Skeletal muscle tissue (tissue), 4 donors: ENCODE results near the gene PLEKHM2. TPM values are rescaled to one million over a fixed set of nuclear protein-coding genes. Genes with fewer than 3 reads are reported as not detected.
A peak's percentile ranks its signal among the peaks of the same experiment; 100 is the strongest.

Experiments used
- H3K27ac ChIP-seq: one replicate; pipeline ENCODE4 v1.7.0; 2013; ENCODE audit warnings: mild to moderate bottlenecking, low read depth, low read length, inconsistent platforms
- H3K27me3 ChIP-seq, 3 donors: one replicate each; pipeline ENCODE4 v1.7.0; 2013; ENCODE audit warnings: low read length in 3 of 3; ENCODE audit not compliant: control insufficient read depth in 3 of 3, insufficient read depth in 3 of 3
- H3K36me3 ChIP-seq, 3 donors: one replicate each; pipeline ENCODE4 v1.7.0; 2013; ENCODE audit warnings: low read length in 3 of 3; ENCODE audit not compliant: control insufficient read depth in 3 of 3, insufficient read depth in 3 of 3
- H3K4me1 ChIP-seq, 3 donors: one replicate each; pipeline ENCODE4 v1.7.0; 2013; ENCODE audit warnings: low read length in 3 of 3, mild to moderate bottlenecking in 3 of 3; ENCODE audit not compliant: control insufficient read depth in 3 of 3, insufficient read depth in 3 of 3
- H3K4me3 ChIP-seq, 3 donors: one replicate each; pipeline ENCODE4 v1.7.0; 2013; ENCODE audit warnings: low read length in 3 of 3
- H3K9ac ChIP-seq, 3 donors: one replicate each; pipeline ENCODE4 v1.7.0; 2013; ENCODE audit warnings: low read length in 3 of 3, mild to moderate bottlenecking in 3 of 3, moderate library complexity in 2 of 3, low read depth in 1 of 3
- H3K9me3 ChIP-seq, 3 donors: one replicate each; pipeline ENCODE4 v1.7.0; 2013; ENCODE audit warnings: low read length in 3 of 3; ENCODE audit not compliant: control insufficient read depth in 3 of 3
- total RNA-seq: library from RNA; depleted of rRNA; stranded (reverse); fragments of >200 nt; gene quantifications from one replicate; pipeline ENCODE4 v1.2.3, GENCODE V29; 2014
- donor health status: Osteomylitis.

The PLEKHM2 gene
- total RNA-seq, 1 donor from 2014 or later = 36.0 TPM

DNA sequence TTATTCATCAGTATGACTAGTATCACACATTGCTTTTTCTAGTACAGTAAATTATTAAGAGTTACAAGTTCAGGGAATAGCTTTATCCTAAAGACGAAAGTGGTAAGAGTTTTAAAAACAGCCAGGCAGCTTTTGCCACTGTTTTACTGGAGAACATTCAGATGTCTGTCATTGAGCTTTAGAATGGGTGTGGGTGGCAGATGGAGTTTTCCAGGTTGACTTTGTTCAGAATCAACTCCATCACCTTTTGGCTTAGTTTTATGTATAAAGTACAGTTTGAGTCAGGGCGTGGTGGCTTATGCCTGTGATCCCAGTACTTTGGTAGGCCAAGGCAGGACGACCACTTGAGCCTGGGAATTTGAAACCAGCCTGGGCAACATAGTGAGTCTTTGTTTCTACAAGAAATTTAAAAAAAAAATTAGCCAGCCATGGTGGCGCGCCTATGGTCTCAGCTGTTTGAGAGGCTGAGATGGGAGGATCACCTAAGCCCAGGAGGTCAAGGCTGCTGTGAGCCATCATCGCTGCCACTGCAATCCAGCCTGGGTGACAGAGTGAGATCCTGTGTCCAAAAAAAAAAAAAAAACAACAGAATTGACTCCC is 29.9 kb upstream of the PLEKHM2 start:
- Histone ChIP-seq H3K9me3 (no peaks in the 10 kb centered on the region), H3K27ac (peak overlapping the region; percentile 1), H3K9ac (no peak overlapping the region), H3K27me3 (no peaks in the 10 kb centered on the region), H3K36me3 (peaks cover 23 to 42% (median 35%) of the 10 kb centered on the region in 3 donors), H3K4me3 (no peak overlapping the region), H3K4me1 (peaks cover 10 to 15% (median 14%) of the 10 kb centered on the region in 3 donors)

GRCh38 chr1:15656464-15656863 is 27.7 kb upstream of the PLEKHM2 start:
- Histone ChIP-seq H3K27me3 (no peaks in the 10 kb centered on the region), H3K36me3 (peaks cover 31 to 46% (median 43%) of the 10 kb centered on the region in 3 donors), H3K4me3 (no peak overlapping the region), H3K4me1 (peaks cover 10 to 15% (median 14%) of the 10 kb centered on the region in 3 donors), H3K27ac (peak overlapping the region; percentile 58), H3K9ac (no peak overlapping the region), H3K9me3 (no peaks in the 10 kb centered on the region)

GRCh38 chr1:15657021-15657420 is 27.1 kb upstream of the PLEKHM2 start:
- peaks cover 10 to 15% (median 14%) of the 10 kb centered on the region in 3 donors for H3K4me1 ChIP-seq
- H3K9me3 ChIP-seq = no peaks in the 10 kb centered on the region
- H3K9ac ChIP-seq = peak overlapping the region in 1 of 3 donors; percentile 9
- H3K27ac ChIP-seq = peak overlapping the region; percentile 58
- peaks cover 25 to 48% (median 43%) of the 10 kb centered on the region in 3 donors for H3K36me3 ChIP-seq
- no peak overlapping the region for H3K4me3 ChIP-seq
- H3K27me3 ChIP-seq = no peaks in the 10 kb centered on the region

GRCh38 chr1:15660151-15660550 is 24.0 kb upstream of the PLEKHM2 start:
- H3K9me3 ChIP-seq = no peaks in the 10 kb centered on the region
- H3K36me3 ChIP-seq = peaks cover 21 to 44% (median 43%) of the 10 kb centered on the region in 3 donors
- H3K27me3 ChIP-seq = no peaks in the 10 kb centered on the region
- H3K9ac ChIP-seq = no peak overlapping the region
- H3K27ac ChIP-seq = no peak overlapping the region
- H3K4me1 ChIP-seq = peaks cover 10 to 20% (median 14%) of the 10 kb centered on the region in 3 donors
- no peak overlapping the region for H3K4me3 ChIP-seq

DNA sequence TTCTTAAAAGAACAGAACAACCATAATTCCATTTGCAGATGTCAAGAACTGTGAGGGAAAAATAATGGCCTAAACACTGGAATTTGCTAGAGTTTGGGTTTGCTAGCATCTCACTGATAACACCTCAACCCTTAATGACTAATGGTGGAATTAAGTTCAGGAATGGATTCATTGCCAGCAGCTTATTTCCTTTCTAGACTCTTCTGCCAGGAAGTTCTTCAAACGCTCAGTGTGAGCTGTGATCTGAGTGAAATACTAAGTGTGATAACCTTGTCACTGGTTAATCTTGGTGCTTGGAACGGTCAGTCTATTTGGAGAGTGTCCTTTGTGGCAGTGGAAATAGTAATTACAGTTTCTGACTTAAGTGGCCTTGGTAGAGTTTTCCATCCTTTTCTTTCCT is 21.6 kb upstream of the PLEKHM2 start:
- no peak overlapping the region for H3K9ac ChIP-seq
- no peak overlapping the region for H3K27ac ChIP-seq
- no peaks in the 10 kb centered on the region for H3K27me3 ChIP-seq
- H3K36me3 ChIP-seq = peaks cover 21 to 37% (median 33%) of the 10 kb centered on the region in 3 donors
- no peaks in the 10 kb centered on the region for H3K9me3 ChIP-seq
- no peak overlapping the region for H3K4me3 ChIP-seq
- peaks cover 1 to 10% (median 5%) of the 10 kb centered on the region in 3 donors for H3K4me1 ChIP-seq

- no peak overlapping the region for H3K4me3 ChIP-seq
- H3K9ac ChIP-seq = no peak overlapping the region
- H3K36me3 ChIP-seq = peaks cover 21 to 36% (median 33%) of the 10 kb centered on the region in 3 donors
- H3K4me1 ChIP-seq = peaks cover 0 to 6% (median 5%) of the 10 kb centered on the region in 3 donors
- H3K27ac ChIP-seq = no peak overlapping the region
- H3K9me3 ChIP-seq = no peaks in the 10 kb centered on the region
- H3K27me3 ChIP-seq = no peaks in the 10 kb centered on the region
Measured at GRCh38 chr1:15663925-15664324, 20.2 kb upstream of the PLEKHM2 start.

- Histone ChIP-seq H3K36me3 (peaks cover 0 to 3% (median 2%) of the 10 kb centered on the region in 3 donors), H3K9me3 (no peaks in the 10 kb centered on the region), H3K27me3 (no peaks in the 10 kb centered on the region), H3K4me3 (no peak overlapping the region), H3K9ac (no peak overlapping the region), H3K4me1 (peaks cover 0 to 8% (median 8%) of the 10 kb centered on the region in 3 donors), H3K27ac (no peak overlapping the region)
Measured at GRCh38 chr1:15667362-15667761, 16.8 kb upstream of the PLEKHM2 start.

DNA sequence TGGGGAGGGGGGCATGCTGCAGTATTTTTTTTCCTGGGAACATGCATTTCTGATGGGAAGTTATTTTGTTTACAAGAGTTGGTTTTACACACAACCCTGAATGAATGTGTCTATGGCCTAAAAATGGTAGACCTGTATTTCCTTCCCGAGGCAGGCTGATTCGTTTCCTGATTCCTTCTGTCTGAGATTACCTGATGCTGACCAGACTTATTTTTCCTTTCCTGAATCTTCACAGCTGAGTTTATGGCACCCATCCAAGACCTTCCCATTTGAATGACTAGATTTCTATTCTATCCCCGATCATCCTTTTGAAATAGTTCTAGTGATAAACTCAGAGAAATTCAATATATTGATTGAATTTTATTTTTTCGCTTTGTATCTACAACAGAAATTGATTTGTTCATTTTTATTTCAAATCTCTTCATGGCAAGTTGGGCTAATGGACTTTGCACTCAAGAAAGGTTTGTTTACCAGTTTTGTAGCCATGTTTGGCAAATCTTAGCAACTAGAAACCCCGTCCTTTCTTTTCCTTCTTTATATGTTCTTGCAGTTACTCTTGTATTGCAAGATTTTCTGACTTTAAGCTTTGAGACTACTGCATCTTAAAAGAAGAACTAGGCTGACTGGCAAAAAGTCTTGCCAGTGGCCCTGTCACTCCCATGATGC is 15.9 kb upstream of the PLEKHM2 start:
- H3K9me3 ChIP-seq = no peaks in the 10 kb centered on the region
- H3K27me3 ChIP-seq = no peaks in the 10 kb centered on the region
- no peak overlapping the region for H3K4me3 ChIP-seq
- no peaks in the 10 kb centered on the region for H3K36me3 ChIP-seq
- H3K9ac ChIP-seq = no peak overlapping the region
- H3K4me1 ChIP-seq = peaks cover 0 to 8% (median 4%) of the 10 kb centered on the region in 3 donors
- H3K27ac ChIP-seq = no peak overlapping the region

GRCh38 chr1:15669074-15669473 is 15.0 kb upstream of the PLEKHM2 start:
- no peak overlapping the region for H3K4me3 ChIP-seq
- H3K27ac ChIP-seq = no peak overlapping the region
- no peak overlapping the region for H3K9ac ChIP-seq
- peaks cover 0 to 8% (median 4%) of the 10 kb centered on the region in 3 donors for H3K4me1 ChIP-seq
- no peaks in the 10 kb centered on the region for H3K9me3 ChIP-seq
- no peaks in the 10 kb centered on the region for H3K36me3 ChIP-seq
- no peaks in the 10 kb centered on the region for H3K27me3 ChIP-seq

- no peaks in the 10 kb centered on the region for H3K36me3 ChIP-seq
- peaks cover 0 to 8% (median 4%) of the 10 kb centered on the region in 3 donors for H3K4me1 ChIP-seq
- no peak overlapping the region for H3K27ac ChIP-seq
- H3K4me3 ChIP-seq = no peak overlapping the region
- no peaks in the 10 kb centered on the region for H3K27me3 ChIP-seq
- no peaks in the 10 kb centered on the region for H3K9me3 ChIP-seq
- H3K9ac ChIP-seq = no peak overlapping the region
Measured at GRCh38 chr1:15669864-15670263, 14.3 kb upstream of the PLEKHM2 start.
